GM21515 (cell line): Measurements from ENCODE around the gene KLK3.

Experiments used
- ATAC-seq: cut with Tn5 transposase; IDR thresholded peaks from one replicate; pipeline ENCODE4 v1.9.1; 2021; ENCODE audit not compliant: unreplicated experiment

The KLK3 gene

DNA sequence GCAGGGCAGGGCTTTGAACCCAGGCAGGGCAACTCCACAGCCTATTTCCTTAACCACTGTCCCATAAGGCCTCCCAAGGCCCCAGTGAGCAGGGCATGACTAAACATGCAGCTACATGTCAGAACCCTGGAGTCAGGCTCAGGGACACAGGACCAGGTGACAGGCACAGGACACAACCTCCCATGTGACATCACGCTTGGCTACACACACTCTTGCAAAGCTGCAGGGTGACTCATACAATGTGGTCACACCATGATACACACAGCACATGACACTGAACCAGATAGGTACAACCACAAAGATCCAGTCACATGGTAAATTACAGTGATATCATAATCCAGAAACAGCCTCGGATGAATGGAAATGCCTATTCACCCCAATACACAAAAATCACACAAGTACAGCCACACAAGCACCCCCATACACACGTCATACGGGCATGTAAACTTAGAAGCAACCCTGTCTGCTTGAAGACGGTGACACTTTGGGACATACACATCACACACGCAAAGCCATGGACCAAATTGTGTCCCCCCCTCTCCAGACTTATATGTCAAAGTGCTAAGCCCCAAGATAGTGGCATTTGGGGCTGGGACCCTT lies 42.0 kb downstream of the KLK3 start:
- ATAC-seq = peak; percentile 74

DNA sequence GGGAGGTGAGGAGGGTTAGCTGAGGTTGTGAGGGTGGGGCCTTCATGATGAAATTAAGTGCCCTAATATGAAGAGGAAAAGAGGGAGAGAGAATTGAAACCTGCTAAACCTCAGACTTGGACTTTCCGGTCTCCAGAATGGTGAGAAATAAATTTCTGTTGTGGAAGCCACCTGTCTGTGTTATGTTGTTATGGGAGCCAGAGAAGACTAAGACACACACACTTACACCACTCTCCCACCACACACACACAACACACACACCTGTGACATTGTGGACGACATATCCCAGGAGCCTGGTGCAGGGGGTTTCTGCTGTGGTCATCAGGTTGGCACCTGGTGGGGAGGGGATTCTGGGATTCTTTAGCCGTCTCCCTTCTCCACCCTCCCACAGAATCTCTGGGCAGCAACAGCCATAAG lies 42.5 kb downstream of the KLK3 start:
- ATAC-seq = peak; percentile 28

DNA sequence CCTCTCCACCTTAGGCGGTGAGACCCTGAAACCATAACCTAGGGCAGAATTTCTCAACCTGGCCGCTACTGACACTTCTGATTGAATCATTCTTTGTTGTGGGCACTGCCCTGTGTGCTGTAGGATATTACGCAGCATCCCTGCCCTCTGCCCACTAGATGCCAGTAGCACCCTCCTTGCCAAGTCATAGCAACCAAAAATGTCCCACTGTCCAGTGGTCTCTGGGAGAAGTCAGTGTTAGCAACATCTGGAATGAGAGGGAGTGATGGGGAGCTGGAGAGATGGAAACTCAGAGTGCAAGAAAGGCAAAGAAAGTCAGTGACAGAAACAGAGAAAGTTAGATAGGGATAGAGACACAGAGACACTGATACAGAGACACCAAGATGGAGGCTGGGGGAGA lies 42.9 kb downstream of the KLK3 start:
- ATAC-seq = no peak

DNA sequence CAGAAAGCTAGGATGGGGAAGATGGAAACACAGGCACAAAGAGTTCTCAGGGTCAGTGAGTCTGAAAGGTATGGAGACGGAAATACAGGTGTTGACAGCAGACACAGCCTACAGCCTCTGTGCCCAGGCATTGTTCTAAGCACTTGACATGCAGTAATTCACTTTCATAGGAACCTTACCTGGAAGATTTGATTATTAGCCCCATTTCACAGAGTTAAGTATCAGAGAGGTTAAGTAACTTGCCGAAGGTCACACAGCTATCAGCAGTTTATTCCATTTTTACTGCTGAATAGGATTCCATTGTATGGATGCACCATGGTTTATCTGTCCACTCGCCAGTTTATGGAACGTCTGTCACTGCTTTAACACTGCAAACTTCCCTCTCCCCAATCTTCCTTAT lies 43.3 kb downstream of the KLK3 start:
- ATAC-seq = no peak

- ATAC-seq = no peak
These were observed 44.9 kb downstream of the KLK3 start for GRCh38 chr19:50899569-50899968.

DNA sequence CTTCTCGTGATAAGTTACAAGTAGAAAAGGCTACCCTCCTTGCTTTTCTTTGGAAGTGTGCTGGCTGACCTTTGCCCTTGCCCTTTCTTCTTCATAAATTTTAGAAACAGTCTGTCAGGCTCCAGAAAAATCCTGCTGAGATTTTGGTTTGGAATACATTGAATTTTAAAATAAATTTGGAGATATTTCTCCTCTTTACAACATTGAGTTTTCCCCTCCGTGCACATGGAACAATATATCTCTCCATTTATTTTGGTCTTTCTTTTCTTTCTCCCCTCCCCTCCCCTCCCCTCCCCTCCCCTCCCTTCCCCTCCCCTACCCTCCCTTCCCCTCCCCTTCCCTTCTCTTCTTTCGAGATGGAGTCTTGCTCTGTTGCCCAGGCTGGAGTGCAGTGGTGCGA lies 47.9 kb downstream of the KLK3 start:
- ATAC-seq = no peak

GRCh38 chr19:50906217-50906616 lies 51.5 kb downstream of the KLK3 start:
- ATAC-seq = no peak

DNA sequence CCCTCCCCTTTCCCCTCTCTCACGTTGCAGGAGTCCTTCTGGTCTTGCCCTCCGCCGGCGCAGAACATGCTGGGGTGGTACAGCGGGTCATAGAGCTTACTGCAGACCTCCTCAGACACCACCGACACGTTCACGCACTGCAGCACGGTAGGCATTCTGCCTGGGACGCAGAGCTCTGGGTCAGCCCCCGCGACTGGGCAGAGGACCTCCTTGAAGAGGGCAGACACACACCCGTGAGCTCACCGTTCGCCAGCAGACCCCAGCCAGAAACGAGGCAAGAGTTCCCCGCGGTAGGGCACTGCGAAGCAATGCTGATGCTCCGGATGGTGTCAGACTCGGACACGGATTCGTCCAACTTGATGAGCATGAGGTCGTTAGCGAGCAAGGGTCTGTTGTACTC lies 53.6 kb downstream of the KLK3 start:
- no peak for ATAC-seq

- ATAC-seq = no peak
These were observed 54.7 kb downstream of the KLK3 start for GRCh38 chr19:50909240-50910070.
